Uterus (tissue), 2 donors: ENCODE measurements around the gene KITLG.

Experiments
- CTCF ChIP-seq, 4 experiments: fragments of 200-600 bp in 2 of 4; fragments of 450-650 bp in 2 of 4; sonication (generic) in 2 of 4; IDR thresholded peaks; one replicate each; pipeline ENCODE4 v1.5.1; 2016 to 2019; ENCODE audit warnings: antibody characterized with exemption in 4 of 4, mild to moderate bottlenecking in 2 of 4, moderate library complexity in 1 of 4
- POLR2A ChIP-seq, 2 donors: fragments of 450-650 bp; IDR thresholded peaks; one replicate each; pipeline ENCODE4 v1.6.1; 2016; ENCODE audit warnings: antibody characterized with exemption in 2 of 2, mild to moderate bottlenecking in 1 of 2, moderate library complexity in 1 of 2

DNA sequence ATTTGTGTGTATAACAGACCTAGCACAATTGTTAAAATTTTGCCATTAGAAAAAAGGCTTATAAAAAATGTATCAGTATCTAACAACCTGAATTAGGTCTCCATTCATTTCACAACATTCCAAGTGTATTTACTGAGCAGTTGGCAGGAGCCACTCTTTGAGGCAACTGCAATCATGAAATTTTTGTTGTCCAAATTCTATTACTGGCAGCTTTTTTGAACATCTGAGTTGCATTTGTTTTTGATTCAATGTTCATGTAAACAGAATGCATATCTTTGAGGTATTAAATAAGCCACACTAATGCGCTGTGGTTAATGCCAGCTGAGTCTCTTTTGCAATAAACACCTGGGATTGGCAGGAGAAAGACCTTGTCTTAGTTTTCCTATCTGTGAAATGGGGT is 8.7 kb downstream of the KITLG start:
- TF ChIP-seq CTCF (IDR thresholded peaks at IDR 0.05) (no peak), POLR2A (IDR thresholded peaks at IDR 0.05) (no peak)
